Measurements from ENCODE around the gene VANGL1.

The VANGL1 gene

DNA sequence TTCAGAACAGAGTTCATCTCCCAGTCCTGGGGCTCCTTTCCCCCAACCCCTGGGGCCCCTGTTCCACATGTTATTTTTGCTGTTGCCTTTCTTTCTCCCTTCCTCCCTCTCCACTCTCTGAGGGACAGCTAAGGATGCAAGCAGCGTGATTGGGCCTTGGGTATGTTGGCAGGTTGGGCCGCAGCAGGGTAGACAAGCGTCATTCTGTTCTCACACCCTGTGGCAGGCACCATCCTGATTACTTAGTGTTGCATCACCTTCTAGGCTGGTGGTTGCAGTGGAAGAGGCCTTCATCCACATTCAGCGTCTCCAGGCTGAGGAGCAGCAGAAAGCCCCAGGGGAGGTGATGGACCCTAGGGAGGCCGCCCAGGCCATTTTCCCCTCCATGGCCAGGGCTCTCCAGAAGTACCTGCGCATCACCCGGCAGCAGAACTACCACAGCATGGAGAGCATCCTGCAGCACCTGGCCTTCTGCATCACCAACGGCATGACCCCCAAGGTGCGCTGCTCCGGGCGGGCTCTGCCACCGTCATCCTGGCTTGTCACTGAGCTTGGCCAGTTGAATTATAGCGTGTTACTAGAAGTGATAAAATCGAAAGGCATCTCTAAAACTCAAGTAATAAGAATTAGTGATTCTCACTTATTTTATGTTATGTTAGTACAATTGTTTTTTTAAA, 43.4 kb downstream of the VANGL1 start:
- H3K27ac ChIP-seq = no peak overlapping the region
- H3K27me3 ChIP-seq (replicated peaks) = no peaks in the 10 kb centered on the region
- no peak overlapping the region for H3K4me3 ChIP-seq (ENCODE audit: low read depth, low read length)
- in situ Hi-C loops (cut with HindIII; ENCODE audit: low pct_ligation_motif_present, low sequenced_read_pairs) = no loop called here
- H3K36me3 ChIP-seq (replicated peaks) = peaks cover 18% of the 10 kb centered on the region
- no peak for TF ChIP-seq CTCF (IDR thresholded peaks at IDR 0.05; ENCODE audit: low read depth, low read length, missing control alignments)
- no peak for DNase-seq

DNA sequence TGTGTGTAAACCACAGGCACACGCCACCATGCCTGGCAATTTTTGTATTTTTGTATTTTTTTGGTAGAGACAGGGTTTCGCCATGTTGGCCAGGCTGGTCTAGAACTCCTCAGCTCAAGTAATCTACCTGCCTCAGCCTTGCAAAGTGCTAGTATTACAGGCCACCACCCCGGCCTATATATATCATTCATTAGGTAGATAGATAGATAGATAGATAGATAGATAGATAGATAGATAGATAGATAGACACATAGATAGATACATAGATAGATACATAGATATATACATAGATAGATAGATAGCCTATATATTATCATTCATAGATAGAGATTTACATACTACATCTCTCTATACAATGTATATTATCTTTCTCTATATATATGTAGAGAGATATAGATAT, 46.0 kb downstream of the VANGL1 start:
- DNase-seq = no peak
- H3K36me3 ChIP-seq (replicated peaks) = peaks cover 31% of the 10 kb centered on the region
- in situ Hi-C loops (cut with HindIII; ENCODE audit: low pct_ligation_motif_present, low sequenced_read_pairs) = no loop called here
- H3K4me3 ChIP-seq (ENCODE audit: low read depth, low read length) = no peak overlapping the region
- H3K27me3 ChIP-seq (replicated peaks) = no peaks in the 10 kb centered on the region
- no peak overlapping the region for H3K27ac ChIP-seq
- no peak for TF ChIP-seq CTCF (IDR thresholded peaks at IDR 0.05; ENCODE audit: low read depth, low read length, missing control alignments)

- in situ Hi-C loops (cut with HindIII; ENCODE audit: low pct_ligation_motif_present, low sequenced_read_pairs) = no loop called here
Observed at GRCh38 chr1:115690972-115691371, 49.2 kb downstream of the VANGL1 start.

GRCh38 chr1:115692224-115692623, 50.5 kb downstream of the VANGL1 start:
- no peak overlapping the region for H3K4me3 ChIP-seq (ENCODE audit: low read depth, low read length)
- no peak for TF ChIP-seq CTCF (IDR thresholded peaks at IDR 0.05; ENCODE audit: low read depth, low read length, missing control alignments)
- in situ Hi-C loops (cut with HindIII; ENCODE audit: low pct_ligation_motif_present, low sequenced_read_pairs) = no loop called here
- H3K36me3 ChIP-seq (replicated peaks) = peaks cover 14% of the 10 kb centered on the region
- DNase-seq = no peak
- no peak overlapping the region for H3K27ac ChIP-seq
- H3K27me3 ChIP-seq (replicated peaks) = no peaks in the 10 kb centered on the region

More at GRCh38 chr1:115690972-115691371, 49.2 kb downstream of the VANGL1 start:
- Histone ChIP-seq H3K27ac (no peak overlapping the region), H3K27me3 (replicated peaks) (no peaks in the 10 kb centered on the region), H3K4me3 (ENCODE audit: low read depth, low read length) (no peak overlapping the region), H3K36me3 (replicated peaks) (peaks cover 14% of the 10 kb centered on the region)
- DNase-seq = no peak
- no peak for TF ChIP-seq CTCF (IDR thresholded peaks at IDR 0.05; ENCODE audit: low read depth, low read length, missing control alignments)

GRCh38 chr1:115694805-115695204, 53.0 kb downstream of the VANGL1 start:
- H3K27ac ChIP-seq = no peak overlapping the region
- TF ChIP-seq CTCF (IDR thresholded peaks at IDR 0.05; ENCODE audit: low read depth, low read length, missing control alignments) = no peak
- in situ Hi-C loops (cut with HindIII; ENCODE audit: low pct_ligation_motif_present, low sequenced_read_pairs) = no loop called here
- no peaks in the 10 kb centered on the region for H3K27me3 ChIP-seq (replicated peaks)
- peaks cover 14% of the 10 kb centered on the region for H3K36me3 ChIP-seq (replicated peaks)
- H3K4me3 ChIP-seq (ENCODE audit: low read depth, low read length) = no peak overlapping the region
- no peak for DNase-seq

GRCh38 chr1:115697619-115698018, 55.8 kb downstream of the VANGL1 start:
- no peak for TF ChIP-seq CTCF (IDR thresholded peaks at IDR 0.05; ENCODE audit: low read depth, low read length, missing control alignments)
- H3K27ac ChIP-seq = no peak overlapping the region
- in situ Hi-C loops (cut with HindIII; ENCODE audit: low pct_ligation_motif_present, low sequenced_read_pairs) = no loop called here

More at GRCh38 chr1:115697619-115698018, 55.8 kb downstream of the VANGL1 start:
- Histone ChIP-seq H3K36me3 (replicated peaks) (no peaks in the 10 kb centered on the region), H3K27me3 (replicated peaks) (no peaks in the 10 kb centered on the region), H3K4me3 (ENCODE audit: low read depth, low read length) (no peak overlapping the region)
- no peak for DNase-seq

Data from brain microvascular endothelial cell (primary cell).